CD4-positive, alpha-beta T cell treated with Interferon alpha-2 for 1 hour (primary cell): ENCODE results near the gene FAM174C.

Source experiments
- DNase-seq, 2 donors: peaks; one replicate each; pipeline ENCODE4 v3.0.0-alpha.2; 2020 to 2022

Gene FAM174C

DNA sequence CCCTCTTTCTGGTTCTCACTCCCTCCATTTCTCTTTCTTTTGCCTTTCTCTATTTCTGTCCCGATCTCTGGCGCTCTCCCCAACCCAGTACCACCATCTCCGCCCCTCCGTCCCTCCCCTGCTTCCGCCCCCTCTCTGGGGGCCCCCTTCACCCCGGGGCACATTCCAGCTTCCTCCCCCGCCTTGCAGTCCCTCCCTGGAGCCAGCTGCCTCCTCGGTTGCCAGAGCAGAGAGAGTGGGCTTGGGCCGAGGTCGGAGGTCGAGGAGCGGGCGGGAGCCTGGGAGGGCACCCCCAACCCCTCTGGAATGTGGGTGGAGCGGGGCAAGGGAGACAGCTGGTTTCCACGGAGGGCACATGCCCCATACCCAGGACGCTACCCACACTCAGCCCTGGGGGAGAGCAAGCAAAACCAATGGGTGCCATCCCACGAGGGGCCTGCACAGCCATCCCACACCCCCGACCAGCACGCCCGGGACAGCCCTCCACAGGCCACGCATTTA, 12.7 kb upstream of the FAM174C start:
- DNase-seq: no peak

DNA sequence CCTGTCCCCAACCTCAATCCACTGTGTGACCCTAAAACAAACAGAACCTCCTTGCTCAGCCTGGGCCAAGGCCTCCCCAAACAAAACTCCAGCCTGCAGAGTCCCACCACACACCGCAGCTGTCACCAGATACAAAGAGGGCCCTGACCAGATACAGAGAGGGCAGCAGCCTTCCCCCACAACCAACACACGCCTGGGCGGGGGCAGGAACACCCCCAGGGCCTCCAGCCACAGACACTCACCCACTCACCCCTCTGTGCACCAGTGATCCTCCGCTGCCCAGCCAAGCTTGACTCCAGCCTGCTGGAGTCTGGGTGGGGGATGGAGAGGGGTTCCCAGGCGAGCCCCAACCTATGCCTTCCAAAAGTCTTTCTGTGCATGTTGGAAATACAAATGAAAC, 12.1 kb upstream of the FAM174C start:
- no peak for DNase-seq

GRCh38 chr19:1264801-1265614, 10.3 kb upstream of the FAM174C start:
- peak in 1 of 2 donors; percentile 30 for DNase-seq

- DNase-seq: peak; percentile 39 to 50
These were observed 9.7 kb upstream of the FAM174C start for GRCh38 chr19:1265615-1266128.

- peak; percentile 86 to 94 for DNase-seq
These were observed 9.0 kb upstream of the FAM174C start for GRCh38 chr19:1266129-1266915.

GRCh38 chr19:1266916-1267476, 8.3 kb upstream of the FAM174C start:
- peak; percentile 64 to 74 for DNase-seq

- DNase-seq: no peak
These were observed 7.7 kb upstream of the FAM174C start for GRCh38 chr19:1267477-1268225.

DNA sequence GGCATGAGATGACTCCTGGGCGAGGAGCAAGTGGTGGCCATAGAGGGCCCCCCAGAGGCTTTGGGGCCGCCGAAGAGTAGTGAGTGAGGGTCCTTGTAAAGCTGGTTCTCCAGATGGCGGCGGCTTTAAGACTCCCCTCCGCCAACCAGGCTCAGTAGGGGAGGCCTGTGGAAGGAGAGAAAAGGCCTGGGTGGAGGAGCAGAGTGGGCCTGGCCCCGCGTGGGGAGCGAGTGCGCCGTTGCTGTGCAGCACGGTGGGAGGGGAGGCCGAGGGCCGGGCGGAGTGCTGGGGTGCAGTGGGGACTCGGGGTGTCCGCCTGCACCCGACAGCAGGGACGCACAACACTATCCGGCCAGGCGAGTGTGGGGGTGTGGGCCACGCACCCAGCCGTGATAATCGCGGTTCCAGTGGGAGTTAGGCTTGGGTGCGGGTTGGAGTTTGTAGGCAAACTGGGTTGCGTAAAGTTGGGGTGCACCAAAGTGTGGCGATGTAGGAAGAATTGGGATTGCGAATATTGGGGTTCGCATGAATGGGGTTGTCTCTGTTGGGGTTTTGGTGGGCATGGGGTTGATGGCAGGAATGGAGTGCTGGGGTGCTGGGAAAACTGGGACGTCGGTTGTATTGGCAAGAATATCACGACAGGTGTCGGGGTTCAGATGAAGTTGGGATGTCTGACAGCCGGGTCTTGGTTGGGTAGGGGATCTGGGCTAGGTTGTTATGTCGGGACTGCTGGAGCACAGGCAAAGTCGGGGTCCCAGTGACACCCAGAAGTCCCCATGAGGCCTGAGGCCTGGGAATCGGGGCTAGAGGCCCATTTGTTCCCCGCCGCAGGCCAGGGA, 6.9 kb upstream of the FAM174C start:
- DNase-seq: peak in 1 of 2 donors; percentile 3

DNA sequence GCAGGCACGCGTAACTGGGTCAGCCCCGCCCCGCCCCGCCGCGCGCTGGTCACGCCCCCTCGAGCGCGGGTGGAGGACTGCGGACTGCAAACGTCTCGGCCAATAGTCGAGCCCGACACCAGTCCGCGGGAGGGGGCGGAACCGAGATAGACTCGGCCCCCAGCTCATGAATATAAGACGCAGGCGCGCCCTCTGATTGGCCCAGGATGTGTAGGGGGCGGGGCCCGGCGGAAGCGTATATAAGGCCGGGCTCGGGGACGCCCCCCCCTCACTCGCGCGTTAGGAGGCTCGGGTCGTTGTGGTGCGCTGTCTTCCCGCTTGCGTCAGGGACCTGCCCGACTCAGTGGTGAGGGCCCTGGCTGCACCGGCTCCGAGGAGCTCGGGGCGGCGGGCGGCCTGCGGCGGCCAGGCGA, 6.3 kb upstream of the FAM174C start, which contains the start of gene CIRBP:
CIRBP (plus strand) TSS at position 268 of the 413 bp plus-strand sequence. CDS start 1,602 bp downstream, outside the sequence.
- peak; percentile 100 for DNase-seq

GRCh38 chr19:1269478-1270212, 5.7 kb upstream of the FAM174C start:
- DNase-seq: peak; percentile 86 to 90

DNA sequence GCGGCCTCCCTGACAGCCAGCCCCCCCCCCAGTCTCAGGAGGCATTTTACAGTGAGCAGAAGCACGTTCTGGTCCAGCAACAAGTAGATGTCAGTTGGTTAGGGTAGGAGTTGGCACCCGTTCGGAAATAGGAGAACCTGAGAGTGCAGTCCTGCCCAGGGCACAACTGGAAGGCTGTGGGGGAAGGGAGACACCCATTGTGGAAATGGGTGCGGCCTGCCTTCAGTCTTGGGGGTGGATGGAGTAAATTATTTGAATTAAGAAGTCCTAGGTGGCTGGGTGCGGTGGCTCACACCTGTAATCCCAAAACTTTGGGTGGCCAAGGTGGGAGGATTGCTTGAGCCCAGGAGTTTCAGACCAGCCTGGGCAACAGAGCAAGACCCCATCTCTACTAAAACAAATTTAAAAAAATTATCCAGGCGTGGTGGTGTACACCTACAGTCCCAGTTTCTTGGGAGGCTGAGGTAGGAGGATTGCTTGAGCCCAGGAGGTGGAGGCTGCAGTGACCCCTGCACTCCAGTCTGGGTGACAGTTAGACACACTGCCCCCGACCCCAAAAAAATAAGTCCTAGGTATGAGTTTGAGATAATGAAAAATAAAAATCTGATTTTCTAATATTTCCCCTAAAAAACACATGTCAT, 5.0 kb upstream of the FAM174C start:
- DNase-seq: no peak

DNA sequence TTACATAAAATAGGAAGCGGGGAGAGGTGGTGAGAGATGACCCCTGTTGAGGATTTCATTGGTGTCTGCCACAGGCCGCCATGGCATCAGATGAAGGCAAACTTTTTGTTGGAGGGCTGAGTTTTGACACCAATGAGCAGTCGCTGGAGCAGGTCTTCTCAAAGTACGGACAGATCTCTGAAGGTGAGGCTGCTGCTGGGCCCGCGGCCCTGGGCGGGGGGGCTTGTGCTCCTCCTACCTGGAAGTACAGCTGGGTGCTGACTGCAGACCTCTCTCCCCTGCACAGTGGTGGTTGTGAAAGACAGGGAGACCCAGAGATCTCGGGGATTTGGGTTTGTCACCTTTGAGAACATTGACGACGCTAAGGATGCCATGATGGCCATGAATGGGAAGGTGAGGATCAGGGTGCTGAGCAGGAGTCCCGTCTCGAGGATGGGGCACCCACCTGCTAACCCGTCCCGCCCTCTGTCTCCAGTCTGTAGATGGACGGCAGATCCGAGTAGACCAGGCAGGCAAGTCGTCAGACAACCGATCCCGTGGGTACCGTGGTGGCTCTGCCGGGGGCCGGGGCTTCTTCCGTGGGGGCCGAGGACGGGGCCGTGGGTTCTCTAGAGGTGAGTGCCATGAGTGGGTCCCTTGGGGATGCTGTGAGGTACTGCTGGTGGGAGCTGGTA, 4.3 kb upstream of the FAM174C start:
- no peak for DNase-seq

DNA sequence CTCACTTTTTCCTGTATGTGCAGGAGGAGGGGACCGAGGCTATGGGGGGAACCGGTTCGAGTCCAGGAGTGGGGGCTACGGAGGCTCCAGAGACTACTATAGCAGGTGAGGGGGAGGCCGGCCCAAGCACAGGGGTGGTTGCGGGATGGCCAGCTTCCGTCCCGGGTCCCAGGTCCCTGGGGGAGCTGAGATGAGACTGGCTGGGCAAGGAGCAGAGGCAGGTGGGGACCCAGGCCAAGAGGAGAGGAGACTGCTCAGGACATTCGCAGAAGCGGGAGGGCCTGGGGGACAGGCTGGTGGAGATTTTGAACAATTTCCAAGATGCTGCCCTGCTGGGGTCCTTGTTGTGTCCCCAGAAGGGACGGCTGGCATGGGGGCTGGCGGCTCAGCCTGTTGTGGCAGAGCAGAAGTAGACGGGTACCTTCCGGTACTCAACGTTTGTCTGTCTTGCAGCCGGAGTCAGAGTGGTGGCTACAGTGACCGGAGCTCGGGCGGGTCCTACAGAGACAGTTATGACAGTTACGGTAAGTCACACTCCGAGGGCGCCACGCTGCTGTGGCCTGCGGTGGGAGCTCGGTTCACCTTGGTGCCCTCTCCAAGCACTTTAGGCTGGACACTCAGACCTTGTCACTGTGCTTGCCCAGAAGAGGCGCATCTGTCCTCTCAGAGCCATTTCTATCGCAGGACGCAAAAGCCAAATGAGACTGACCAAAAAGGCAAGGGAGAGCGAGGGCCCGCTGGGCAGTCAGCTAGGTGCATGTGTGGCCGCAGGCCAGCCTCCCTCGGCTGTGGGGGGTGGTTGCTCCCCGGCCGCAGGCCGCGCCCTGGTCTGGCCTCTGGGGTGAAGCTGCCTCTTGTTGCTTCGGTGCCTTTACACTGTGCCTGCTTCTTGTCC, 3.6 kb upstream of the FAM174C start:
- DNase-seq: no peak

GRCh38 chr19:1272423-1273262, 2.7 kb upstream of the FAM174C start:
- no peak for DNase-seq

DNA sequence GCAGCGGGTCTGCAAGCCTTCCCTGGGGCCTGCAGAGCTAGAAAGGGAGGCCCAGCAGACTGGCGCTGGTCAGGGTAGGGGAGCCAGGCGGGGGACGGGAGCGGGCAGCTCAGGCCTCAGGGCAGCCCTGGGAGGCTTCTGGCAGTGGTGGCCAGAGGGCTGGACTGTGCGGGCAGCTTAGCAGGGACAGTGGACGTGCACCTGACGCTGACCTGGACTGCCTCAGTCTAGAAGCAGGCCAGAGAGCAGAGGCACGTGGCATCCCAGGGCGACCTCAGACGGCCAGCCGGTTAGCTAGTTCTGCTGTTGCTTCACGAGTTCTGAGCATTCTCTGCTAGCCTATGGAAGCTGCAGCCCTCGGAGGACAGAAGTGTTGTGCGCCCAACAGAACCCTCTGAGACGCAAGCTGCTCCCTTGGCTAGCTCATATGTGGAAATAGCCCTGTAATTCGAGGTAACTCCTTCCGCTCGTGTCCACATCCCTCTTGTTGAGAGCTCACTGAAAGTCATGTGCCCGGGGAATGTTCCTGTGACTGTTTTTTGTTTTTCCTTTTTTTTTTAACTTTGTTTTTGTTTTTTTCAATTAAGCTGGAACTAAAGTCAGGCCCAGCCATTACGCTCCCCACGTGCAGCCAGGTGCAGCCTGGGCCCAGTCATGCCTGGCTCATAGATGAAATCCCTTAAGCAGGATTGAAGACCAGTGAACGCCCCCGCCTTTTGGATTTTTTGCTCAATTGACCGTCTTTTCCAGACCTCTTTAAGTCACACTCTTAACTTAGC, 1.9 kb upstream of the FAM174C start:
- no peak for DNase-seq

- no peak for DNase-seq
These were observed 1.1 kb upstream of the FAM174C start for GRCh38 chr19:1274081-1274851.
